Lower leg skin (tissue), 3 donors: ENCODE results near the gene NABP1.

ENCODE experiments used
- POLR2A ChIP-seq, 2 donors: fragments of 450-650 bp; IDR thresholded peaks; one replicate each; pipeline ENCODE4 v1.6.1; 2016 to 2017; ENCODE audit warnings: antibody characterized with exemption in 2 of 2, mild to moderate bottlenecking in 1 of 2, moderate library complexity in 1 of 2
- TF ChIP-seq, protein P1 (sequence below), 3 donors: fragments of 450-650 bp; IDR thresholded peaks; one replicate each; pipeline ENCODE4 v1.5.1; 2016; ENCODE audit warnings: antibody characterized with exemption in 3 of 3, mild to moderate bottlenecking in 3 of 3, moderate library complexity in 2 of 3

DNA sequence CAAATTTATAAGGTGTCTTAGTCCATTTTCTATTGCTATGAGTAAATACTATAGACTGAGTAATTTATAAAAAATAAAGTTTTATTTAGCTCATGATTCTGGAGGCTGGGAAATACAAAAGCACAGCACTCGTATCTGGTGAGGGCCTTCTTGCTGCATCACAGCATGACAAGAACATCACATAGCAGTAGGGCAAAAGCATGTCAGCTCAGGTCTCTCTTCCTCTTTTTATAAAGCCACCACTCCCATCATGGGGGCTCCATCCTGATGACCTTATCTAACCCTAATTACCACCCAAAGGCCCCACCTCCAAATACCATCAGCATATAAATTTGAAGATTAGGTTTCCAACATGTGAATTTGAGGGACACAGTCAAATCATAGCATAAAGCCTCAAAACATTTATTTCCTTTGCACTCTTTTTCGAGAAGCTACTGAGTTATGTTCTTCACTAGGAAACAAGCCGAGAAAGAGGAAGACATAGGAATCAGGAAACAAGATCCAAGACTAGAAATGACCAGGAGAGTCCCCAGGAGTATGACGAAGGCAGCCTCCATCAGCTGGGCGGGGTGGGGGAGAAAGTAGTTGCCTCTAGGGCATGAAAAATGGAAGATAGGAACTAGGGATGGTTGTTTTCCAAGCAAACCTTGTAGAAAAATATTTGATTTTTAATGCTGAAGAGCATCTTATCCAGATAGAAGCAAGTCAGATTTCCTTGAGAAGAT is 24.1 kb upstream of the NABP1 start:
- TF ChIP-seq, protein P1, sequence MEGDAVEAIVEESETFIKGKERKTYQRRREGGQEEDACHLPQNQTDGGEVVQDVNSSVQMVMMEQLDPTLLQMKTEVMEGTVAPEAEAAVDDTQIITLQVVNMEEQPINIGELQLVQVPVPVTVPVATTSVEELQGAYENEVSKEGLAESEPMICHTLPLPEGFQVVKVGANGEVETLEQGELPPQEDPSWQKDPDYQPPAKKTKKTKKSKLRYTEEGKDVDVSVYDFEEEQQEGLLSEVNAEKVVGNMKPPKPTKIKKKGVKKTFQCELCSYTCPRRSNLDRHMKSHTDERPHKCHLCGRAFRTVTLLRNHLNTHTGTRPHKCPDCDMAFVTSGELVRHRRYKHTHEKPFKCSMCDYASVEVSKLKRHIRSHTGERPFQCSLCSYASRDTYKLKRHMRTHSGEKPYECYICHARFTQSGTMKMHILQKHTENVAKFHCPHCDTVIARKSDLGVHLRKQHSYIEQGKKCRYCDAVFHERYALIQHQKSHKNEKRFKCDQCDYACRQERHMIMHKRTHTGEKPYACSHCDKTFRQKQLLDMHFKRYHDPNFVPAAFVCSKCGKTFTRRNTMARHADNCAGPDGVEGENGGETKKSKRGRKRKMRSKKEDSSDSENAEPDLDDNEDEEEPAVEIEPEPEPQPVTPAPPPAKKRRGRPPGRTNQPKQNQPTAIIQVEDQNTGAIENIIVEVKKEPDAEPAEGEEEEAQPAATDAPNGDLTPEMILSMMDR (IDR thresholded peaks at IDR 0.05), result no peak
- no peak for TF ChIP-seq POLR2A (IDR thresholded peaks at IDR 0.05)
